GM11168 (cell line): ENCODE data around the gene CHCHD5.

Experiments used
- in situ Hi-C: fragments of 300-500 bp; cut with MboI; formaldehyde crosslinking; loops from one replicate; pipeline ENCODE4 v1.12.0; 2022; ENCODE audit warnings: low sequenced_read_pairs; ENCODE audit not compliant: unreplicated experiment

CHCHD5 gene

GRCh38 chr2:112621790-112622527 is 37.5 kb downstream of the CHCHD5 start:
- in situ Hi-C loops: loop anchor here (10.0 kb wide), 1 partner anchor 103 kb away; the partner anchor contains the start of gene NT5DC4

GRCh38 chr2:112622528-112622849 is 38.1 kb downstream of the CHCHD5 start:
- in situ Hi-C loops: loop anchor here (10.0 kb wide), 1 partner anchor 102 kb away; the partner anchor contains the start of gene NT5DC4

GRCh38 chr2:112623913-112624777 is 39.7 kb downstream of the CHCHD5 start:
- in situ Hi-C loops: loop anchor here (10.0 kb wide), 1 partner anchor 101 kb away; the partner anchor contains the start of gene NT5DC4

- in situ Hi-C loops: loop anchor here (10.0 kb wide), 1 partner anchor 99 kb away; the partner anchor contains the start of gene NT5DC4
Measured at GRCh38 chr2:112625474-112626114, 41.2 kb downstream of the CHCHD5 start.

- in situ Hi-C loops: loop anchor here (10.0 kb wide), 1 partner anchor 98 kb away; the partner anchor contains the start of gene NT5DC4
Measured at GRCh38 chr2:112626604-112627059, 42.2 kb downstream of the CHCHD5 start.

- in situ Hi-C loops: loop anchor here (10.0 kb wide), 1 partner anchor 97 kb away; the partner anchor contains the start of gene NT5DC4
Measured at GRCh38 chr2:112627060-112628040, 42.9 kb downstream of the CHCHD5 start.

GRCh38 chr2:112629224-112629623 is 44.8 kb downstream of the CHCHD5 start:
- in situ Hi-C loops: loop anchor here (10.0 kb wide), 1 partner anchor 96 kb away; the partner anchor contains the start of gene NT5DC4

- in situ Hi-C loops: loop anchor here (10.0 kb wide), 1 partner anchor 95 kb away; the partner anchor contains the start of gene NT5DC4
Measured at GRCh38 chr2:112629823-112630222, 45.4 kb downstream of the CHCHD5 start.

- in situ Hi-C loops: no loop called here
Measured at GRCh38 chr2:112630268-112630667, 45.9 kb downstream of the CHCHD5 start.

- in situ Hi-C loops: no loop called here
Measured at GRCh38 chr2:112633708-112634107, 49.3 kb downstream of the CHCHD5 start.

- in situ Hi-C loops: no loop called here
Measured at GRCh38 chr2:112634153-112634873, 49.9 kb downstream of the CHCHD5 start.

- in situ Hi-C loops: no loop called here
Measured at GRCh38 chr2:112634874-112635157, 50.4 kb downstream of the CHCHD5 start.

GRCh38 chr2:112636605-112637288 is 52.3 kb downstream of the CHCHD5 start:
- in situ Hi-C loops: no loop called here

GRCh38 chr2:112637289-112637660 is 52.9 kb downstream of the CHCHD5 start:
- in situ Hi-C loops: no loop called here
